ENCODE measurements around the gene GABBR2. TPM values are rescaled to one million over a fixed set of nuclear protein-coding genes. Genes with fewer than 3 reads are reported as not detected.

The GABBR2 gene
- total and polyA plus RNA-seq, 2 donors (not counting 1 experiment from before 2014, with no cell fraction given), result 0.03 TPM; not detected in 1

DNA sequence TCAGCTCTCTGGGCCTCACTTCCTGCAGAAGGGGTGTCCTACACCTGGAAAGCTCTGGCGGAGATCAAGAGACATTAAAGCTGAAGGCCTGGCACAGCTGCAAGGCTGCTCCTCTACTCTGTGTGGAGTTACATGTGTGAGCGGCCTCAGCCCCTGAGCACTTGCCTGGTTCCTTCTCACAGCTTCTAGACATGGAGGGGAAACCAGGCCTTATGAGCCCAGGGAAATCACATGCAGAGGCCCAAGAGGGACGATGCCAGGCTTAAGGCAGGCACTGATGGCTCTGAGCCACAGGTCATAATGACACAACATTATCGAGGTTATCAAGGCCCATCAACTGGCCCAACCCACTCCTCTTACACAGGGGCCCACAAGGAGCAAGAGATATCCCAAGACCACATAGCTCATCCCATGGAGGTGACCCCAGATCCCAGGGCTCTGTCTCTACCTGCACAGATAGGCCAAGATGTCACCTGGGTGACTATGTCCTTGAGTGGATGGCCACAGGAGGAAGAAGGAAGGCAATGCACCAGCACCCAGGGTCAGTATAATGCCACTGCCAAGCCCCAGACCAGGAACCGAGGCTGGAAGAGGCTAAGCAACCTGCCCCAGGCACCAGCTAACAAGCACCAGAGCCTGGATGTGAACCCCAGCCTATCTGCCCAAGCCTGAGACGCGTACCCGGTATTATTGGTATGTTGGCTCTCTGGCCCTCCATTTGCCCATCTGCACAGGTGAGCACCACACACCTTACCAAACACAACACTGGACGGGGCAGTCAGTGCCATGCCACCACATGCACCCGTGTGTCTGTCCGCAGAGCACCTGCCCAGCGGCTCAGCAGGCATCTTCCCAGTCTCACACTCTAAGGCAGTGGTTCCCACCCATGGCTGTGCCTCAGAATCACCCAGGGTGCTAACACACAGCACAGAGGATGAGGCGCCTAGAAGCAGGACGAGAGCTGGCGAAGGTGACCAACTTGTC is 143.3 kb downstream of the GABBR2 start:
- H4K20me1 ChIP-seq (ENCODE audit: control insufficient read depth, insufficient read depth, low read length, poor library complexity, severe bottlenecking), result no peaks in the 10 kb centered on the region
- CTCF ChIA-PET, result no interaction called here
- H2AFZ ChIP-seq (ENCODE audit: insufficient read depth, low read depth, low read length, poor library complexity, severe bottlenecking), result no peak overlapping the region
- H3K79me2 ChIP-seq (ENCODE audit: control insufficient read depth, insufficient read depth, low read length), result no peaks in the 10 kb centered on the region
- H3K36me3 ChIP-seq (replicated peaks in 1 of 2; ENCODE audit: control extremely low read depth in 1 of 2, control insufficient read depth in 1 of 2, extremely low read depth in 1 of 2, insufficient read depth in 2 of 2, low read length in 1 of 2), result no peaks in the 10 kb centered on the region
- Mint-ChIP-seq H3K4me1 (no peaks in the 10 kb centered on the region), H3K27me3 (peaks cover 7% of the 10 kb centered on the region), H3K4me3 (no peak overlapping the region), H3K27ac (no peak overlapping the region), H3K9me3 (ENCODE audit: insufficient read depth) (no peaks in the 10 kb centered on the region)
- no peak for DNase-seq
- H3K9ac ChIP-seq (ENCODE audit: low read length), result no peak overlapping the region
- no peaks in the 10 kb centered on the region for H3K9me3 ChIP-seq (ENCODE audit: control extremely low read depth in 1 of 3, control insufficient read depth in 2 of 3, insufficient read depth in 1 of 3, low read length in 2 of 3)
- H3K4me2 ChIP-seq (replicated peaks; ENCODE audit: low read depth, low read length, poor library complexity, severe bottlenecking), result no peak overlapping the region
- ATAC-seq (ENCODE audit: low read depth), result no peak
- intact Hi-C loops (cut with micrococcal nuclease), result no loop called here
- TF ChIP-seq, protein P1, sequence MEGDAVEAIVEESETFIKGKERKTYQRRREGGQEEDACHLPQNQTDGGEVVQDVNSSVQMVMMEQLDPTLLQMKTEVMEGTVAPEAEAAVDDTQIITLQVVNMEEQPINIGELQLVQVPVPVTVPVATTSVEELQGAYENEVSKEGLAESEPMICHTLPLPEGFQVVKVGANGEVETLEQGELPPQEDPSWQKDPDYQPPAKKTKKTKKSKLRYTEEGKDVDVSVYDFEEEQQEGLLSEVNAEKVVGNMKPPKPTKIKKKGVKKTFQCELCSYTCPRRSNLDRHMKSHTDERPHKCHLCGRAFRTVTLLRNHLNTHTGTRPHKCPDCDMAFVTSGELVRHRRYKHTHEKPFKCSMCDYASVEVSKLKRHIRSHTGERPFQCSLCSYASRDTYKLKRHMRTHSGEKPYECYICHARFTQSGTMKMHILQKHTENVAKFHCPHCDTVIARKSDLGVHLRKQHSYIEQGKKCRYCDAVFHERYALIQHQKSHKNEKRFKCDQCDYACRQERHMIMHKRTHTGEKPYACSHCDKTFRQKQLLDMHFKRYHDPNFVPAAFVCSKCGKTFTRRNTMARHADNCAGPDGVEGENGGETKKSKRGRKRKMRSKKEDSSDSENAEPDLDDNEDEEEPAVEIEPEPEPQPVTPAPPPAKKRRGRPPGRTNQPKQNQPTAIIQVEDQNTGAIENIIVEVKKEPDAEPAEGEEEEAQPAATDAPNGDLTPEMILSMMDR (IDR thresholded peaks at IDR 0.05), result no peak
- no peak for TF ChIP-seq EZH2 (IDR thresholded peaks at IDR 0.05; ENCODE audit: borderline replicate concordance, insufficient read depth, low read depth, low read length, poor library complexity, severe bottlenecking)
- H3K4me1 ChIP-seq (ENCODE audit: control insufficient read depth in 2 of 2, insufficient read depth in 2 of 2, low read length in 2 of 2), result no peaks in the 10 kb centered on the region
- H3K27me3 ChIP-seq (replicated peaks in 1 of 4; ENCODE audit: control extremely low read depth in 1 of 4, control insufficient read depth in 3 of 4, insufficient read depth in 4 of 4, low read length in 3 of 4), result no peaks in the 10 kb centered on the region
- POLR2A ChIA-PET, result no interaction called here
- WGBS (ENCODE audit: insufficient coverage), result 94% methylated on average over 15 of the region's 15 CpGs
- no peak overlapping the region for H3K27ac ChIP-seq (ENCODE audit: low read length in 2 of 2)
- no peak overlapping the region for H3K4me3 ChIP-seq (ENCODE audit: control extremely low read depth in 1 of 5, extremely low read depth in 1 of 5, insufficient read depth in 1 of 5, low read depth in 2 of 5, low read length in 4 of 5)

DNA sequence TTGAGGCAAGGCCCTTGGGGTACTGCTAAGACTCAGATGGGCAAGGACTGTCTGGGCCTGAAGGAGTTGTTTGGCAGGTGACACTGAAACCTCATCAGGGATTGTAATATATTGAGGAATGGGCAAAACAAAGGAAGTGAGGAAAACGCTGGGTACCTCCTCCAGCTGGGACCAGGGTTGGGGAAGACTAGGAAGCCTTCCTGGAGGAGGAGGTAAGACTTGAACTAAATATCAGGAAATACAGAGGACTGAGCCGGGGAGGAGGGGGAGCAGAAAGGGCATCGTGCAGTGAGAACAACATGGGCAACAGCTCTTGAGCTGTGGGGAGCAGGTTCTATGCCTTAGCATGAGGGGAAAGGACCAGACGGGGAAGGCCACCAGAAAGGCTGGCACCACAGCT is 144.0 kb downstream of the GABBR2 start:
- no peak overlapping the region for H3K4me3 ChIP-seq (ENCODE audit: control extremely low read depth in 1 of 5, extremely low read depth in 1 of 5, insufficient read depth in 1 of 5, low read depth in 2 of 5, low read length in 4 of 5)
- ChIA-PET CTCF (no interaction called here), POLR2A (no interaction called here)
- H3K9ac ChIP-seq (ENCODE audit: low read length), result no peak overlapping the region
- H2AFZ ChIP-seq (ENCODE audit: insufficient read depth, low read depth, low read length, poor library complexity, severe bottlenecking), result no peak overlapping the region
- H3K79me2 ChIP-seq (ENCODE audit: control insufficient read depth, insufficient read depth, low read length), result no peaks in the 10 kb centered on the region
- no peak overlapping the region for H3K27ac ChIP-seq (ENCODE audit: low read length in 2 of 2)
- H3K4me2 ChIP-seq (replicated peaks; ENCODE audit: low read depth, low read length, poor library complexity, severe bottlenecking), result no peak overlapping the region
- Mint-ChIP-seq H3K4me1 (no peaks in the 10 kb centered on the region), H3K27ac (no peak overlapping the region), H3K4me3 (no peak overlapping the region), H3K9me3 (ENCODE audit: insufficient read depth) (no peaks in the 10 kb centered on the region), H3K27me3 (peaks cover 7% of the 10 kb centered on the region)
- H3K9me3 ChIP-seq (ENCODE audit: control extremely low read depth in 1 of 3, control insufficient read depth in 2 of 3, insufficient read depth in 1 of 3, low read length in 2 of 3), result no peaks in the 10 kb centered on the region
- intact Hi-C loops (cut with micrococcal nuclease), result no loop called here
- no peak for TF ChIP-seq EZH2 (IDR thresholded peaks at IDR 0.05; ENCODE audit: borderline replicate concordance, insufficient read depth, low read depth, low read length, poor library complexity, severe bottlenecking)
- TF ChIP-seq, protein P1 (IDR thresholded peaks at IDR 0.05), result no peak
- H3K27me3 ChIP-seq (replicated peaks in 1 of 4; ENCODE audit: control extremely low read depth in 1 of 4, control insufficient read depth in 3 of 4, insufficient read depth in 4 of 4, low read length in 3 of 4), result no peaks in the 10 kb centered on the region
- no peaks in the 10 kb centered on the region for H3K36me3 ChIP-seq (replicated peaks in 1 of 2; ENCODE audit: control extremely low read depth in 1 of 2, control insufficient read depth in 1 of 2, extremely low read depth in 1 of 2, insufficient read depth in 2 of 2, low read length in 1 of 2)
- ATAC-seq (ENCODE audit: low read depth), result no peak
- WGBS (ENCODE audit: insufficient coverage), result 98% methylated on average over 4 of the region's 4 CpGs
- no peak for DNase-seq
- H3K4me1 ChIP-seq (ENCODE audit: control insufficient read depth in 2 of 2, insufficient read depth in 2 of 2, low read length in 2 of 2), result no peaks in the 10 kb centered on the region
- H4K20me1 ChIP-seq (ENCODE audit: control insufficient read depth, insufficient read depth, low read length, poor library complexity, severe bottlenecking), result no peaks in the 10 kb centered on the region

Measured in B cell (primary cell).